Measurements from ENCODE around the gene CPB2. TPM values are rescaled to one million over a fixed set of nuclear protein-coding genes. Genes with fewer than 3 reads are reported as not detected.

Gene CPB2
- total RNA-seq, 2 donors from 2014 or later, result 0.40 TPM; not detected in 1

- intact Hi-C loops (cut with DNase I), result no loop called here
- TF ChIP-seq CTCF (IDR thresholded peaks at IDR 0.05), result no peak
- Histone ChIP-seq H3K27ac (no peak overlapping the region), H3K36me3 (no peaks in the 10 kb centered on the region), H3K9ac (ENCODE audit: low read depth in 2 of 2, low read length in 2 of 2) (no peak overlapping the region), H3K9me3 (no peaks in the 10 kb centered on the region), H3K27me3 (no peaks in the 10 kb centered on the region), H3K4me1 (no peaks in the 10 kb centered on the region), H3K4me3 (no peak overlapping the region)
- DNase-seq, result no peak
Measured at GRCh38 chr13:46097663-46098062, 7.2 kb downstream of the CPB2 start.

GRCh38 chr13:46097015-46097414 lies 7.8 kb downstream of the CPB2 start:
- Histone ChIP-seq H3K4me3 (no peak overlapping the region), H3K36me3 (no peaks in the 10 kb centered on the region), H3K4me1 (no peaks in the 10 kb centered on the region), H3K27ac (no peak overlapping the region), H3K9ac (ENCODE audit: low read depth in 2 of 2, low read length in 2 of 2) (no peak overlapping the region), H3K27me3 (no peaks in the 10 kb centered on the region), H3K9me3 (no peaks in the 10 kb centered on the region)
- intact Hi-C loops (cut with DNase I), result no loop called here
- TF ChIP-seq CTCF (IDR thresholded peaks at IDR 0.05), result no peak
- no peak for DNase-seq

- DNase-seq, result no peak
- Histone ChIP-seq H3K9me3 (no peaks in the 10 kb centered on the region), H3K9ac (ENCODE audit: low read depth in 2 of 2, low read length in 2 of 2) (no peak overlapping the region), H3K27me3 (no peaks in the 10 kb centered on the region), H3K27ac (no peak overlapping the region), H3K4me3 (no peak overlapping the region), H3K36me3 (no peaks in the 10 kb centered on the region), H3K4me1 (no peaks in the 10 kb centered on the region)
- intact Hi-C loops (cut with DNase I), result no loop called here
- TF ChIP-seq CTCF (IDR thresholded peaks at IDR 0.05), result no peak
Measured at GRCh38 chr13:46094478-46094877, 10.4 kb downstream of the CPB2 start.

- H3K4me3 ChIP-seq, result no peak overlapping the region
- TF ChIP-seq CTCF (IDR thresholded peaks at IDR 0.05), result no peak
- no peaks in the 10 kb centered on the region for H3K36me3 ChIP-seq
- H3K9me3 ChIP-seq, result no peaks in the 10 kb centered on the region
- intact Hi-C loops (cut with DNase I), result no loop called here
- no peak overlapping the region for H3K9ac ChIP-seq (ENCODE audit: low read depth in 2 of 2, low read length in 2 of 2)
- H3K27ac ChIP-seq, result no peak overlapping the region
- H3K4me1 ChIP-seq, result no peaks in the 10 kb centered on the region
- H3K27me3 ChIP-seq, result no peaks in the 10 kb centered on the region
- no peak for DNase-seq
Measured at GRCh38 chr13:46088821-46089562, 15.8 kb downstream of the CPB2 start.

- Histone ChIP-seq H3K36me3 (no peaks in the 10 kb centered on the region), H3K27me3 (no peaks in the 10 kb centered on the region), H3K4me1 (no peaks in the 10 kb centered on the region), H3K4me3 (no peak overlapping the region), H3K9me3 (no peaks in the 10 kb centered on the region), H3K27ac (no peak overlapping the region), H3K9ac (ENCODE audit: low read depth in 2 of 2, low read length in 2 of 2) (no peak overlapping the region)
- intact Hi-C loops (cut with DNase I), result no loop called here
- no peak for TF ChIP-seq CTCF (IDR thresholded peaks at IDR 0.05)
- no peak for DNase-seq
Measured at GRCh38 chr13:46087481-46087880, 17.4 kb downstream of the CPB2 start.
